H4 (cell line): ENCODE measurements around the gene POLR2C. TPM values are rescaled to one million over a fixed set of nuclear protein-coding genes. Genes with fewer than 3 reads are reported as not detected.
A peak's percentile ranks its signal among the peaks of the same experiment; 100 is the strongest.

Source experiments
- DNase-seq: peaks from one replicate; pipeline ENCODE4 v3.0.0-alpha.2; 2015; ENCODE audit warnings: low spot score
- total RNA-seq: library from RNA; depleted of rRNA; stranded (reverse); fragments of >200 nt; shearing (Covaris generic); gene quantifications from 2 replicates; pipeline ENCODE4 v1.2.3, GENCODE V29; 2014; rRNA removed

The POLR2C gene
- total RNA-seq, 1 experiment from 2014 or later: 201 TPM

GRCh38 chr16:57519796-57520360, 57.4 kb downstream of the POLR2C start:
- DNase-seq: peak; percentile 36

Other genes starting within 250 kb of the POLR2C start
- gene ARL2BP, start 217.4 kb upstream of the POLR2C start, total RNA-seq: 98.4 and 100 TPM in 2 replicates
- 0.17 TPM in 1 of 2 replicates, not detected in the other for gene PLLP, start 178.0 kb upstream of the POLR2C start, total RNA-seq
- not detected in 2 replicates for gene CCL22, start 103.9 kb upstream of the POLR2C start, total RNA-seq
- gene CX3CL1, start 90.2 kb upstream of the POLR2C start, total RNA-seq: 0.70 and 0.85 TPM in 2 replicates
- gene CCL17, start 57.9 kb upstream of the POLR2C start, total RNA-seq: not detected in 2 replicates
- gene CIAPIN1, start 15.3 kb upstream of the POLR2C start, total RNA-seq: 88.4 and 96.4 TPM in 2 replicates
- gene COQ9, start 15.2 kb upstream of the POLR2C start, total RNA-seq: 67.6 and 76.9 TPM in 2 replicates
- gene DOK4, start 23.8 kb downstream of the POLR2C start, total RNA-seq: 15.5 and 25.4 TPM in 2 replicates
- 5.8 and 10.2 TPM in 2 replicates for gene CCDC102A, start 73.9 kb downstream of the POLR2C start, total RNA-seq
- not detected in 2 replicates for gene ADGRG5, start 80.0 kb downstream of the POLR2C start, total RNA-seq
- 1.2 and 1.3 TPM in 2 replicates for gene ADGRG1, start 166.0 kb downstream of the POLR2C start, total RNA-seq
- gene ADGRG3, start 205.6 kb downstream of the POLR2C start, total RNA-seq: not detected in 2 replicates
- gene DRC7, start 232.1 kb downstream of the POLR2C start, total RNA-seq: 0.02 TPM in 1 of 2 replicates, not detected in the other